Activated CD4-positive, alpha-beta T cell treated with anti-CD3 and anti-CD28 coated beads, Interleukin-10, Interleukin-2, amounts not matched to agents 100 ng/mL and 50 ng/mL, durations not matched to agents 16 hours and 8 hours (primary cell): ENCODE data around the gene TARBP2.
A peak's percentile ranks its signal among the peaks of the same experiment; 100 is the strongest.
"Not testable (repeated sequence)": the region's sequence is repeated elsewhere in the genome, so short reads cannot be mapped to it uniquely, and the experiment has no call there.

Source experiments
- DNase-seq: peaks from one replicate; pipeline ENCODE4 v3.0.0-alpha.2; 2020

Gene TARBP2

GRCh38 chr12:53516758-53517455 lies 15.8 kb downstream of the TARBP2 start:
- DNase-seq: no peak

DNA sequence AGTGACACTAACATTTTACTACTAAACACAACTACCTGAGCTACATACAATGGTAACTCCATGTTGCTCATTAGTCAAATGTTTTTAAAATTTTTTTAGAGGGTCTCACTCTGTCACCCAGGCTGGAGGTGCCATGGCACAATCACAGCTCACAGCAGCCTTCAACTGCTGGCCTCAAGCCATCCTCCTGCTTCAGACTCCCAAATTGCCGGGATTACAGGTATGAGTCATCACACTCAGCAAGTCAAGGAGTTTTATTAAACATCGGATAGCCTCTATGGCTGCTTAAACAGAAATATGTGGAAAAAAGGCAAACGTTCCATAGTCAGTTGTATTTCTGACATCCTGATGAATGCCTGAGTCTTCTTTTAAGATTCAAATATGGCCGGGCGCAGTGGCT lies 17.3 kb downstream of the TARBP2 start:
- DNase-seq: no peak

DNA sequence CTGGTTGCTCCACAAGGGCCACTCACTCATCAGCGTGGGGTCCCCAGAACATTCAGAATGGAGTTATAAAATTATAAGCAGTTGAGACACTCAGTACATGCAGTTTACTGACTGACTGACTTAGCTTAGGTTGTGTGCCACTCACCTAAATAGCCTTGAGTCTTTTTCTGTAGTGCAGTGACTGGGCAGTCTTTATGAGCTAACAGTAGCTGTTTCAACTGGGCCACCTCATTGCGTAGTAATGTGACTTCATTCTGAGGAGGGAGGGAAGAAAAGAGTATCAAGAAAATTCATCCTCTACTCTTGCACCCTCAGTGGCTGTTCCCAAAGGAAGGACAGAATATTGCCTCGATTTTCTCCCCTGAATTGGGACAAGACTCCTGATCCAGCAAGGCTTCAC lies 22.0 kb downstream of the TARBP2 start:
- no peak for DNase-seq

DNA sequence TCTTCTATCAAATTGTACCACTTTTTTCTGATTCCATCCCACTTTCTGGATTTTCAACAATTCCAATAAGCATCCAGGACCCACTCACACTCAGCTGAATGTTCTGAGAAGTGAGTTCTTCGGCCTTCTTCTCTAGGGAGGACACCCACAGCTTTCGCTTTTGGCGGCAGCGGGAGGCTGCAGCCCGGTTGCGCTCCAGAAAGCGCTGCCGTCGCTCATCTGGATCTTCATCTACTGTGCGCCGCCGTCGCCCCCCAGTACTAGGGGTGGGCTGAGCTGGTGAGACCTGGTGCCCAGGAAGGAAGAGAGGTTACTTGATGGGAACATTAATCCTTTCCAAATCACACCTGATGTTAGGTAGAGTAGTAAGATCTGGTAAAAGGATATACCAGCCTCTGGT lies 23.4 kb downstream of the TARBP2 start:
- no peak for DNase-seq

DNA sequence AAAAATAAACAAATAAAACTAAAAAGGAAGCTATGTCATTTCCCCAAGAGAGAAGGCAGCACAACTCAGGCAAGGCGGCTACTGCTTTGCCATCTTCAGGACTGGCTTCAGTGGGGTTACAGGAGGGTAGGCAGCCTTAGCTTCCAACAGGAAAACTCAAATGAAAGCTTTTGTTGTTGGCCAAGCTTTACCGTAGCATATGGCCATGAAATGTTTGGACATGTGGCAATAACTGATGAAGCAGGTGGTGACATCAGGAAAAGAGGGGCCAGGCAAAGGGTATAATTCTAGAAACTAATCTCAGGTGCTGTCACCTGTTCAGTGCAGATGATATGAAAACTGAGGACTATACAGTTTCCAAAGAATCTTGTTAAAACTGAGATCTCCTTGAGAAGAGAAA lies 29.0 kb downstream of the TARBP2 start:
- DNase-seq: no peak

GRCh38 chr12:53530920-53531319 lies 29.8 kb downstream of the TARBP2 start:
- no peak for DNase-seq

DNA sequence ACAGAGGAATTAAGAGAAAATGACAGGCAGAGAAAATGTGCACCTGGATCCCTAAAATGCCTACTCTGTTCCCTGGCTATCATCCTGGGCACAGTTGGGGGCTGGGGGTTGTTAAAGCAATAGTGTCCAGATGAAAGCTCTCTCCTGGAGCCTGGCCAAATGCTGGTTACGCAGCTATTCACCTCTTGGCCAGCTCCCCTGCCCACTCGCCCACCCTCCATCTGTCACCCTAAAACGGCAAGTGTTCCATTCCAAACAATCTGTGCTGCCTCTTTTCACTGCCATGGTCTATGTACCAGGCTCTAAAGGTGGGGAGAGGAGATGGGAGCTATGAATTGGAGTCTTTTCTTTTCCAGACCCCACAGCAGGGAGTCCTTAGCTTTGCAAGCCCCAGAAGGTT lies 30.9 kb downstream of the TARBP2 start:
- DNase-seq: no peak

GRCh38 chr12:53532524-53533445 lies 31.7 kb downstream of the TARBP2 start:
- no peak for DNase-seq

GRCh38 chr12:53533471-53533870 lies 32.4 kb downstream of the TARBP2 start:
- no peak for DNase-seq

GRCh38 chr12:53536962-53537361 lies 35.9 kb downstream of the TARBP2 start:
- DNase-seq: no peak

GRCh38 chr12:53538209-53538689 lies 37.2 kb downstream of the TARBP2 start:
- DNase-seq: no peak

GRCh38 chr12:53539526-53539925 lies 38.4 kb downstream of the TARBP2 start:
- DNase-seq: no peak

- peak; percentile 74 for DNase-seq
Measured at GRCh38 chr12:53543539-53543938, 42.5 kb downstream of the TARBP2 start.

DNA sequence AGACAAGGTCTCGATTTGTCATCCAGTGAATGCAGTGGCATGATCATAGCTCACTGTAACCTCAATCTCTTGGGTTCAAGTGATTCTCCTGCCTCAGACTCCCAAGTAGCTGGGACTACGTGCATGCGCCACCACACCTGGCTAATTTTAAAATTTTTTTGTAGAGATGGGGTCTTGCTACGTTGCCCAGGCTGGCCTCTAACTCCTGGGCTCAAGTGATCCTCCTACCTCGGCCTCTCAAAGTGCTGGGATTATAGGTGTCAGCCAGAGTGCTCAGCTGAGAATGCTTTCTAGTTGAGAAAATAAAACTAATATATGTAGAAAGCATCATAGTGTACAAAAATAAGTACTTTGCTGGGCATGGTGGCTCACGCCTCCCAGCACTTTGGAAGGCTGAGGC lies 47.3 kb downstream of the TARBP2 start:
- not testable (repeated sequence) for DNase-seq

DNA sequence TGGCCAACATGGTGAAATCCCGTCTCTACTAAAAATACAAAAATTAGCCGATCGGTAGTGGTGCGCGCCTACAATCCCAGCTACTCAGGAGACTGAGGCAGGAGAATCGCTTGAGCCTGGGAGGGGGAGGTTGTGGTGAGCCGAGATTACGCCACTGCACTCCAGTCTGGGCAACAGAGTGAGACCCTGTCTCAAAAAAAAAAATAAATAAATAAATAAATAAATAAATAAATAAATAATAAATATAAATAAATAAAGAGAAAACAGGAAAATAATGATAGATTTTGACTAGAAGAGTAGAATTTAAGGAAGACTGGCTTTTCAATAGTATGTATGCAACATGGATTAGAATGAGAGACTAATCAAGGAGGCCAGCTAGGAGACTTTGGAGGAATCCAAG lies 49.0 kb downstream of the TARBP2 start:
- not testable (repeated sequence) for DNase-seq

GRCh38 chr12:53550595-53550994 lies 49.5 kb downstream of the TARBP2 start:
- no peak for DNase-seq

GRCh38 chr12:53551889-53552291 lies 50.8 kb downstream of the TARBP2 start:
- no peak for DNase-seq

- no peak for DNase-seq
Measured at GRCh38 chr12:53552361-53553327, 51.6 kb downstream of the TARBP2 start.
